Activated naive CD8-positive, alpha-beta T cell treated with anti-CD3 and anti-CD28 coated beads, Interleukin-2, amount 50 U/mL, for 24 hours (primary cell): Measurements from ENCODE around the gene HOGA1.
A peak's percentile ranks its signal among the peaks of the same experiment; 100 is the strongest.

Source experiments
- ATAC-seq: fragments of 150-1000 bp; cut with Tn5 transposase; one replicate; pipeline ENCODE4 v1.10.0; 2021
- DNase-seq: peaks from one replicate; pipeline ENCODE4 v3.0.0; 2021
- H3K27ac Mint-ChIP-seq: one replicate; pipeline ENCODE4 v1.8.0; 2021; ENCODE audit warnings: mild to moderate bottlenecking, mixed read lengths
- H3K27me3 Mint-ChIP-seq: one replicate; pipeline ENCODE4 v1.8.0; 2021; ENCODE audit warnings: mixed read lengths
- H3K36me3 Mint-ChIP-seq: one replicate; pipeline ENCODE4 v1.8.0; 2021; ENCODE audit warnings: low read depth, mixed read lengths
- H3K4me1 Mint-ChIP-seq: one replicate; pipeline ENCODE4 v1.8.0; 2021; ENCODE audit warnings: mixed read lengths
- H3K4me3 Mint-ChIP-seq: one replicate; pipeline ENCODE4 v1.8.0; 2021; ENCODE audit warnings: mild to moderate bottlenecking, moderate library complexity, mixed read lengths
- H3K9me3 Mint-ChIP-seq: one replicate; pipeline ENCODE4 v1.8.0; 2021; ENCODE audit warnings: mixed read lengths

The HOGA1 gene

GRCh38 chr10:97583476-97583875 lies 713 bp upstream of the HOGA1 start:
- Mint-ChIP-seq H3K27ac (no peak overlapping the region), H3K4me3 (no peak overlapping the region), H3K4me1 (no peaks in the 10 kb centered on the region), H3K27me3 (peaks cover 5% of the 10 kb centered on the region), H3K9me3 (no peaks in the 10 kb centered on the region), H3K36me3 (no peaks in the 10 kb centered on the region)
- no peak for DNase-seq
- ATAC-seq, result no peak

- Mint-ChIP-seq H3K27ac (no peak overlapping the region), H3K4me1 (no peaks in the 10 kb centered on the region), H3K27me3 (no peaks in the 10 kb centered on the region), H3K4me3 (no peak overlapping the region), H3K9me3 (no peaks in the 10 kb centered on the region), H3K36me3 (no peaks in the 10 kb centered on the region)
- ATAC-seq, result no peak
- no peak for DNase-seq
Measured at GRCh38 chr10:97584798-97585438, 729 bp downstream of the HOGA1 start.

GRCh38 chr10:97585439-97585811 lies 1.2 kb downstream of the HOGA1 start:
- DNase-seq (no peak), ATAC-seq (no peak)
- Mint-ChIP-seq H3K4me3 (no peak overlapping the region), H3K9me3 (no peaks in the 10 kb centered on the region), H3K4me1 (peaks cover 1% of the 10 kb centered on the region), H3K36me3 (no peaks in the 10 kb centered on the region), H3K27ac (no peak overlapping the region), H3K27me3 (no peaks in the 10 kb centered on the region)

- H3K36me3 Mint-ChIP-seq, result no peaks in the 10 kb centered on the region
- ATAC-seq (no peak), DNase-seq (no peak)
- peaks cover 3% of the 10 kb centered on the region for H3K4me1 Mint-ChIP-seq
- no peak overlapping the region for H3K4me3 Mint-ChIP-seq
- no peaks in the 10 kb centered on the region for H3K9me3 Mint-ChIP-seq
- no peaks in the 10 kb centered on the region for H3K27me3 Mint-ChIP-seq
- H3K27ac Mint-ChIP-seq, result no peak overlapping the region
Measured at GRCh38 chr10:97587183-97587582, 3.0 kb downstream of the HOGA1 start.

GRCh38 chr10:97589479-97589878 lies 5.3 kb downstream of the HOGA1 start, which contains the start of gene C10orf62:
TSS of gene C10orf62 (plus strand) at chr10:97589721. CDS start at chr10:97589898, 177 bp downstream.
- H3K4me1 Mint-ChIP-seq, result peaks cover 3% of the 10 kb centered on the region
- H3K4me3 Mint-ChIP-seq, result no peak within 1 kb of the TSS
- no peaks in the 10 kb centered on the region for H3K27me3 Mint-ChIP-seq
- DNase-seq (no peak), ATAC-seq (no peak)
- H3K36me3 Mint-ChIP-seq, result no peaks in the 10 kb centered on the region
- H3K9me3 Mint-ChIP-seq, result no peaks in the 10 kb centered on the region
- H3K27ac Mint-ChIP-seq, result no peak within 1 kb of the TSS

GRCh38 chr10:97590082-97590747 lies 6.0 kb downstream of the HOGA1 start:
- Mint-ChIP-seq H3K4me3 (no peak overlapping the region), H3K27ac (no peak overlapping the region), H3K4me1 (peaks cover 3% of the 10 kb centered on the region), H3K27me3 (no peaks in the 10 kb centered on the region), H3K9me3 (no peaks in the 10 kb centered on the region), H3K36me3 (no peaks in the 10 kb centered on the region)
- ATAC-seq (no peak), DNase-seq (peak; percentile 6)

- Mint-ChIP-seq H3K9me3 (no peaks in the 10 kb centered on the region), H3K4me3 (no peak overlapping the region), H3K27me3 (no peaks in the 10 kb centered on the region), H3K27ac (no peak overlapping the region), H3K36me3 (no peaks in the 10 kb centered on the region), H3K4me1 (peaks cover 3% of the 10 kb centered on the region)
- DNase-seq (no peak), ATAC-seq (no peak)
Measured at GRCh38 chr10:97590748-97591495, 6.7 kb downstream of the HOGA1 start.

GRCh38 chr10:97593421-97593820 lies 9.2 kb downstream of the HOGA1 start:
- ATAC-seq (no peak), DNase-seq (no peak)
- no peaks in the 10 kb centered on the region for H3K9me3 Mint-ChIP-seq
- no peak overlapping the region for H3K4me3 Mint-ChIP-seq
- H3K36me3 Mint-ChIP-seq, result no peaks in the 10 kb centered on the region
- peaks cover 3% of the 10 kb centered on the region for H3K4me1 Mint-ChIP-seq
- H3K27me3 Mint-ChIP-seq, result no peaks in the 10 kb centered on the region
- H3K27ac Mint-ChIP-seq, result no peak overlapping the region

- ATAC-seq, result no peak
- no peak overlapping the region for H3K4me3 Mint-ChIP-seq
- DNase-seq, result no peak
- no peaks in the 10 kb centered on the region for H3K27me3 Mint-ChIP-seq
- no peaks in the 10 kb centered on the region for H3K36me3 Mint-ChIP-seq
- H3K9me3 Mint-ChIP-seq, result no peaks in the 10 kb centered on the region
- H3K4me1 Mint-ChIP-seq, result no peaks in the 10 kb centered on the region
- no peak overlapping the region for H3K27ac Mint-ChIP-seq
Measured at GRCh38 chr10:97596101-97597082, 12.2 kb downstream of the HOGA1 start.

GRCh38 chr10:97597778-97598177 lies 13.6 kb downstream of the HOGA1 start:
- Mint-ChIP-seq H3K4me1 (no peaks in the 10 kb centered on the region), H3K4me3 (no peak overlapping the region), H3K36me3 (no peaks in the 10 kb centered on the region), H3K9me3 (no peaks in the 10 kb centered on the region), H3K27ac (no peak overlapping the region), H3K27me3 (no peaks in the 10 kb centered on the region)
- DNase-seq (no peak), ATAC-seq (no peak)

- H3K36me3 Mint-ChIP-seq, result no peaks in the 10 kb centered on the region
- ATAC-seq (no peak), DNase-seq (no peak)
- no peaks in the 10 kb centered on the region for H3K27me3 Mint-ChIP-seq
- H3K4me1 Mint-ChIP-seq, result no peaks in the 10 kb centered on the region
- no peak overlapping the region for H3K27ac Mint-ChIP-seq
- no peak overlapping the region for H3K4me3 Mint-ChIP-seq
- H3K9me3 Mint-ChIP-seq, result no peaks in the 10 kb centered on the region
Measured at GRCh38 chr10:97598407-97599271, 14.4 kb downstream of the HOGA1 start.

- no peaks in the 10 kb centered on the region for H3K27me3 Mint-ChIP-seq
- no peaks in the 10 kb centered on the region for H3K4me1 Mint-ChIP-seq
- ATAC-seq, result no peak
- no peak for DNase-seq
- no peaks in the 10 kb centered on the region for H3K36me3 Mint-ChIP-seq
- H3K27ac Mint-ChIP-seq, result no peak overlapping the region
- no peaks in the 10 kb centered on the region for H3K9me3 Mint-ChIP-seq
- no peak overlapping the region for H3K4me3 Mint-ChIP-seq
Measured at GRCh38 chr10:97599272-97599619, 15.1 kb downstream of the HOGA1 start.

- no peak overlapping the region for H3K4me3 Mint-ChIP-seq
- H3K4me1 Mint-ChIP-seq, result no peaks in the 10 kb centered on the region
- ATAC-seq, result no peak
- H3K36me3 Mint-ChIP-seq, result no peaks in the 10 kb centered on the region
- H3K27ac Mint-ChIP-seq, result no peak overlapping the region
- DNase-seq, result no peak
- H3K9me3 Mint-ChIP-seq, result no peaks in the 10 kb centered on the region
- H3K27me3 Mint-ChIP-seq, result peaks cover 2% of the 10 kb centered on the region
Measured at GRCh38 chr10:97600616-97601015, 16.4 kb downstream of the HOGA1 start.
